Measurements from ENCODE around the gene MYO1B.

- TF ChIP-seq YY1 (IDR thresholded peaks at IDR 0.05; ENCODE audit: insufficient read depth, insufficient read length) (no peak), ZNF274 (IDR thresholded peaks at IDR 0.05; ENCODE audit: low read depth, low read length) (no peak), SUZ12 (IDR thresholded peaks at IDR 0.05; ENCODE audit: extremely low read depth, insufficient read depth, insufficient read length) (no peak)
Measured at GRCh38 chr2:191268596-191268995, 23.4 kb downstream of the MYO1B start.
